Trophoblast cell (in vitro differentiated cells and primary cell): Measurements from ENCODE around the gene B4GALNT1.
"Not testable (repeated sequence)": the region's sequence is repeated elsewhere in the genome, so short reads cannot be mapped to it uniquely, and the experiment has no call there.

ENCODE experiments used
- DNase-seq, 2 donors: peaks; one replicate each; pipeline ENCODE4 v3.0.0-alpha.2; 2016
- H2AFZ ChIP-seq: 2 replicates; pipeline ENCODE4 v1.6.1; 2013; ENCODE audit warnings: low read length, moderate library complexity, mild to moderate bottlenecking; ENCODE audit not compliant: insufficient read depth, poor library complexity
- H2AK5ac ChIP-seq: 2 replicates; pipeline ENCODE4 v1.6.1; 2013; ENCODE audit warnings: mild to moderate bottlenecking, low read length
- H2BK120ac ChIP-seq: 2 replicates; pipeline ENCODE4 v1.6.1; 2013; ENCODE audit warnings: low read length, mild to moderate bottlenecking, moderate library complexity; ENCODE audit not compliant: insufficient read depth, poor library complexity
- H2BK12ac ChIP-seq: 2 replicates; pipeline ENCODE4 v1.6.1; 2013; ENCODE audit warnings: mild to moderate bottlenecking, low read length, moderate library complexity
- H2BK5ac ChIP-seq: 2 replicates; pipeline ENCODE4 v1.6.1; 2013; ENCODE audit warnings: low read length, low read depth, moderate library complexity, mild to moderate bottlenecking; ENCODE audit not compliant: poor library complexity
- H3K14ac ChIP-seq: 2 replicates; pipeline ENCODE4 v1.6.1; 2013; ENCODE audit warnings: mild to moderate bottlenecking, low read length
- H3K18ac ChIP-seq: 2 replicates; pipeline ENCODE4 v1.6.1; 2013; ENCODE audit warnings: mild to moderate bottlenecking, low read length
- H3K23ac ChIP-seq: 2 replicates; pipeline ENCODE4 v1.6.1; 2013; ENCODE audit warnings: low read length
- H3K27ac ChIP-seq: 2 replicates; pipeline ENCODE4 v1.5.1; 2013; ENCODE audit warnings: low read depth, mild to moderate bottlenecking, inconsistent platforms, low read length, moderate library complexity
- H3K27me3 ChIP-seq: 2 replicates; pipeline ENCODE4 v1.6.1; 2013; ENCODE audit warnings: inconsistent platforms, mild to moderate bottlenecking, low read length, moderate library complexity; ENCODE audit not compliant: insufficient read depth
- H3K36me3 ChIP-seq, 2 experiments: 1 replicate in 1 of 2; 2 replicates in 1 of 2; pipeline ENCODE4 v1.6.1; 2013; ENCODE audit warnings: low read length in 2 of 2, mild to moderate bottlenecking in 2 of 2, moderate library complexity in 1 of 2; ENCODE audit not compliant: insufficient read depth in 2 of 2, control insufficient read depth in 1 of 2
- H3K4ac ChIP-seq: 2 replicates; pipeline ENCODE4 v1.6.1; 2013; ENCODE audit warnings: low read depth, mild to moderate bottlenecking, low read length, moderate library complexity
- H3K4me1 ChIP-seq, 2 experiments: 1 replicate in 1 of 2; 2 replicates in 1 of 2; pipeline ENCODE4 v1.6.1; 2013; ENCODE audit warnings: low read length in 2 of 2, mild to moderate bottlenecking in 2 of 2, moderate library complexity in 1 of 2; ENCODE audit not compliant: insufficient read depth in 2 of 2, control insufficient read depth in 1 of 2
- H3K4me2 ChIP-seq: 2 replicates; pipeline ENCODE4 v1.6.1; 2013; ENCODE audit warnings: inconsistent platforms, mild to moderate bottlenecking, low read length, moderate library complexity
- H3K4me3 ChIP-seq: 2 replicates; pipeline ENCODE4 v1.5.1; 2013; ENCODE audit warnings: mild to moderate bottlenecking, low read depth, low read length, inconsistent platforms
- H3K79me1 ChIP-seq: one replicate; pipeline ENCODE4 v1.6.1; 2013; ENCODE audit warnings: low read length
- H3K79me2 ChIP-seq: 2 replicates; pipeline ENCODE4 v1.6.1; 2013; ENCODE audit warnings: low read length, mild to moderate bottlenecking; ENCODE audit not compliant: control insufficient read depth, insufficient read depth, poor library complexity
- H3K9ac ChIP-seq: 2 replicates; pipeline ENCODE4 v1.6.1; 2013; ENCODE audit warnings: mild to moderate bottlenecking, low read length
- H3K9me3 ChIP-seq: 2 replicates; pipeline ENCODE4 v1.6.1; 2013; ENCODE audit warnings: low read depth, mild to moderate bottlenecking, control low read depth, inconsistent platforms, low read length; ENCODE audit not compliant: insufficient read depth
- H4K12ac ChIP-seq: 2 replicates; pipeline ENCODE4 v1.6.1; 2013; ENCODE audit warnings: low read depth, mild to moderate bottlenecking, low read length, moderate library complexity
- H4K8ac ChIP-seq: 2 replicates; pipeline ENCODE4 v1.6.1; 2013; ENCODE audit warnings: low read depth, mild to moderate bottlenecking, low read length, moderate library complexity
- H4K91ac ChIP-seq: one replicate; pipeline ENCODE4 v1.6.1; 2013; ENCODE audit warnings: low read depth, mild to moderate bottlenecking, low read length, moderate library complexity
- WGBS: extraction: QIAGEN DNeasy Blood & Tissue Kit; methylation state at CpG from one replicate; pipeline ENCODE4 v1.1.7; 2013; ENCODE audit warnings: missing lambda C conversion rate; ENCODE audit not compliant: insufficient read length, insufficient coverage; ENCODE audit errors: extremely low coverage; 5-methylcytosine and 5-hydroxymethylcytosine counted together

Gene B4GALNT1

GRCh38 chr12:57618431-57618830 is 14.6 kb downstream of the B4GALNT1 start:
- DNase-seq, H3K9ac ChIP-seq, H3K79me2 ChIP-seq, H3K4me3 ChIP-seq, H3K4me2 ChIP-seq, H2BK12ac ChIP-seq, H2AFZ ChIP-seq, H3K36me3 ChIP-seq, H3K79me1 ChIP-seq, H3K14ac ChIP-seq, H3K4ac ChIP-seq, H3K23ac ChIP-seq, H4K12ac ChIP-seq, H2BK120ac ChIP-seq, H3K18ac ChIP-seq, H3K4me1 ChIP-seq, H4K91ac ChIP-seq, H2BK5ac ChIP-seq, H3K9me3 ChIP-seq, H3K27ac ChIP-seq, H2AK5ac ChIP-seq, H4K8ac ChIP-seq: not testable (repeated sequence)
- peaks cover 51% of the 10 kb centered on the region for H3K27me3 ChIP-seq
- no CpG with 5 or more reads among the region's 6 CpGs for WGBS

GRCh38 chr12:57617942-57618341 is 15.1 kb downstream of the B4GALNT1 start:
- no peaks in the 10 kb centered on the region for H3K79me1 ChIP-seq
- no peak overlapping the region for H3K23ac ChIP-seq
- no peak overlapping the region for H3K9ac ChIP-seq
- peaks cover 0 to 5% of the 10 kb centered on the region in 2 experiments for H3K4me1 ChIP-seq
- no peaks in the 10 kb centered on the region for H3K79me2 ChIP-seq
- no peak overlapping the region for H3K14ac ChIP-seq
- H3K4me2 ChIP-seq: no peak overlapping the region
- no peak overlapping the region for H2AK5ac ChIP-seq
- H3K36me3 ChIP-seq: peaks cover 0 to 4% of the 10 kb centered on the region in 2 experiments
- no CpG with 5 or more reads among the region's 11 CpGs for whole genome bisulfite sequencing
- DNase-seq: no peak
- H3K4me3 ChIP-seq: no peak overlapping the region
- peaks cover 5% of the 10 kb centered on the region for H3K9me3 ChIP-seq
- H4K8ac ChIP-seq: no peak overlapping the region
- no peak overlapping the region for H3K4ac ChIP-seq
- no peak overlapping the region for H3K18ac ChIP-seq
- H2BK120ac ChIP-seq: no peak overlapping the region
- no peak overlapping the region for H2BK12ac ChIP-seq
- H4K91ac ChIP-seq: no peak overlapping the region
- H3K27ac ChIP-seq: no peak overlapping the region
- peaks cover 51% of the 10 kb centered on the region for H3K27me3 ChIP-seq
- H2BK5ac ChIP-seq: no peak overlapping the region
- H2AFZ ChIP-seq: no peak overlapping the region
- no peak overlapping the region for H4K12ac ChIP-seq

GRCh38 chr12:57616383-57617101 is 16.5 kb downstream of the B4GALNT1 start:
- no peak overlapping the region for H3K4me3 ChIP-seq
- H4K8ac ChIP-seq: no peak overlapping the region
- no peak overlapping the region for H2BK12ac ChIP-seq
- peaks cover 0 to 3% of the 10 kb centered on the region in 2 experiments for H3K4me1 ChIP-seq
- peaks cover 48% of the 10 kb centered on the region for H3K27me3 ChIP-seq
- no peak overlapping the region for H3K27ac ChIP-seq
- H4K12ac ChIP-seq: no peak overlapping the region
- H3K79me2 ChIP-seq: no peaks in the 10 kb centered on the region
- H3K14ac ChIP-seq: no peak overlapping the region
- no peak for DNase-seq
- no peak overlapping the region for H4K91ac ChIP-seq
- H3K23ac ChIP-seq: no peak overlapping the region
- H2AK5ac ChIP-seq: no peak overlapping the region
- no peak overlapping the region for H3K9ac ChIP-seq
- H3K9me3 ChIP-seq: peaks cover 5% of the 10 kb centered on the region
- no CpG with 5 or more reads among the region's 3 CpGs for WGBS
- no peak overlapping the region for H3K18ac ChIP-seq
- peaks cover 0 to 4% of the 10 kb centered on the region in 2 experiments for H3K36me3 ChIP-seq
- no peak overlapping the region for H2BK120ac ChIP-seq
- H3K4me2 ChIP-seq: no peak overlapping the region
- no peak overlapping the region for H2AFZ ChIP-seq
- no peak overlapping the region for H3K4ac ChIP-seq
- no peak overlapping the region for H2BK5ac ChIP-seq
- no peaks in the 10 kb centered on the region for H3K79me1 ChIP-seq

GRCh38 chr12:57615637-57616036 is 17.4 kb downstream of the B4GALNT1 start:
- peaks cover 3 to 4% of the 10 kb centered on the region in 2 experiments for H3K4me1 ChIP-seq
- no peak overlapping the region for H3K4me2 ChIP-seq
- no peak overlapping the region for H3K18ac ChIP-seq
- peaks cover 0 to 4% of the 10 kb centered on the region in 2 experiments for H3K36me3 ChIP-seq
- WGBS: no CpG with 5 or more reads among the region's 5 CpGs
- H4K12ac ChIP-seq: no peak overlapping the region
- H2BK120ac ChIP-seq: no peak overlapping the region
- DNase-seq: no peak
- H3K23ac ChIP-seq: no peak overlapping the region
- H3K14ac ChIP-seq: no peak overlapping the region
- H3K9me3 ChIP-seq: peaks cover 5% of the 10 kb centered on the region
- H3K79me2 ChIP-seq: no peaks in the 10 kb centered on the region
- H3K27me3 ChIP-seq: peaks cover 45% of the 10 kb centered on the region
- H3K79me1 ChIP-seq: peaks cover 6% of the 10 kb centered on the region
- no peak overlapping the region for H3K4me3 ChIP-seq
- H4K8ac ChIP-seq: no peak overlapping the region
- H4K91ac ChIP-seq: no peak overlapping the region
- H2AK5ac ChIP-seq: no peak overlapping the region
- no peak overlapping the region for H3K4ac ChIP-seq
- H3K9ac ChIP-seq: no peak overlapping the region
- H2AFZ ChIP-seq: no peak overlapping the region
- no peak overlapping the region for H2BK5ac ChIP-seq
- H3K27ac ChIP-seq: no peak overlapping the region
- H2BK12ac ChIP-seq: no peak overlapping the region
